Sigmoid colon (tissue), 4 donors: ENCODE measurements around the gene TMEM88.

ENCODE experiments used
- CTCF ChIP-seq, 4 experiments: fragments of 450-650 bp in 3 of 4; fragments of 200-600 bp in 1 of 4; IDR thresholded peaks; one replicate each; pipeline ENCODE4 v1.5.1; 2016 to 2019; ENCODE audit warnings: antibody characterized with exemption in 4 of 4, mild to moderate bottlenecking in 3 of 4, moderate library complexity in 2 of 4
- EP300 ChIP-seq, 4 donors: sonication (generic); formaldehyde crosslinking; IDR thresholded peaks; one replicate each; pipeline ENCODE4 v1.6.1; 2017; ENCODE audit warnings: antibody characterized with exemption in 4 of 4
- POLR2A ChIP-seq, 2 donors: fragments of 450-650 bp; IDR thresholded peaks; one replicate each; pipeline ENCODE4 v1.6.1; 2016; ENCODE audit warnings: antibody characterized with exemption in 2 of 2, mild to moderate bottlenecking in 2 of 2, moderate library complexity in 2 of 2
- POLR2AphosphoS5 ChIP-seq, 4 donors: sonication (generic); formaldehyde crosslinking; IDR thresholded peaks; one replicate each; pipeline ENCODE4 v1.6.1; 2017; ENCODE audit warnings: antibody characterized with exemption in 4 of 4

DNA sequence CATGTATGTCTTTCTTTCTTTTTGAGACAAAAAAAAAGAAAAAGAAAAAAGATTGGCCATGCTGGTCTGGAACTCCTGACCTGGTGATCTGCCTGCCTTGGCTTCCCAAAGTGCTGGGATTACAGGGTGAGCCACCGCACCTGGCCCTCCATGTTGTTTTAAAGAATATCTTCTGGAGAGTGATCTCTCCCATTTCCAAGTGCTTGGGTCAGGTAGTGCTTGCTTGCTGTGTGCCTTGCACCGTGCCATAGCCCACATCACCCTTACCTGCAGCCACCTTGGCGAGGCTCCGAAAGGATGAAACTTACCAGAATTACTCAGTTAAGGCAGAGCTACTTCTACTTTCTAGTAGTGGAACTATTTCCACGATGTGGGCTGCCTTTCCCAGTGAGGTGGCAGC, 39.9 kb upstream of the TMEM88 start:
- TF ChIP-seq CTCF (IDR thresholded peaks at IDR 0.05) = no peak
- no peak for TF ChIP-seq POLR2A (IDR thresholded peaks at IDR 0.05)
- TF ChIP-seq POLR2AphosphoS5 (IDR thresholded peaks at IDR 0.05) = no peak
- TF ChIP-seq EP300 (IDR thresholded peaks at IDR 0.05) = no peak
